ENCODE measurements around the gene PRRC2B.

Gene PRRC2B

GRCh38 chr9:131528886-131529505 is 135.1 kb downstream of the PRRC2B start:
- Mint-ChIP-seq H3K9me3 (no peaks in the 10 kb centered on the region), H3K4me1 (peaks cover 5% of the 10 kb centered on the region), H3K27ac (no peak overlapping the region), H3K36me3 (peaks cover 10% of the 10 kb centered on the region), H3K27me3 (no peaks in the 10 kb centered on the region), H3K4me3 (no peak overlapping the region)
- ATAC-seq (ENCODE audit: low read depth) (no peak), DNase-seq (ENCODE audit: low spot score in 2 of 2) (no peak)

GRCh38 chr9:131529597-131530545 is 136.0 kb downstream of the PRRC2B start:
- H3K27ac Mint-ChIP-seq, result no peak overlapping the region
- H3K9me3 Mint-ChIP-seq, result no peaks in the 10 kb centered on the region
- peak overlapping the region; percentile 78 for H3K4me3 Mint-ChIP-seq

GRCh38 chr9:131530546-131530919 is 136.6 kb downstream of the PRRC2B start:
- Mint-ChIP-seq H3K4me3 (peak overlapping the region; percentile 77), H3K9me3 (no peaks in the 10 kb centered on the region)

More at GRCh38 chr9:131529597-131530545, 136.0 kb downstream of the PRRC2B start:
- DNase-seq (ENCODE audit: low spot score in 2 of 2) (no peak), ATAC-seq (ENCODE audit: low read depth) (no peak)
- Mint-ChIP-seq H3K36me3 (peaks cover 9% of the 10 kb centered on the region), H3K27me3 (no peaks in the 10 kb centered on the region), H3K4me1 (peaks cover 11% of the 10 kb centered on the region)

DNA sequence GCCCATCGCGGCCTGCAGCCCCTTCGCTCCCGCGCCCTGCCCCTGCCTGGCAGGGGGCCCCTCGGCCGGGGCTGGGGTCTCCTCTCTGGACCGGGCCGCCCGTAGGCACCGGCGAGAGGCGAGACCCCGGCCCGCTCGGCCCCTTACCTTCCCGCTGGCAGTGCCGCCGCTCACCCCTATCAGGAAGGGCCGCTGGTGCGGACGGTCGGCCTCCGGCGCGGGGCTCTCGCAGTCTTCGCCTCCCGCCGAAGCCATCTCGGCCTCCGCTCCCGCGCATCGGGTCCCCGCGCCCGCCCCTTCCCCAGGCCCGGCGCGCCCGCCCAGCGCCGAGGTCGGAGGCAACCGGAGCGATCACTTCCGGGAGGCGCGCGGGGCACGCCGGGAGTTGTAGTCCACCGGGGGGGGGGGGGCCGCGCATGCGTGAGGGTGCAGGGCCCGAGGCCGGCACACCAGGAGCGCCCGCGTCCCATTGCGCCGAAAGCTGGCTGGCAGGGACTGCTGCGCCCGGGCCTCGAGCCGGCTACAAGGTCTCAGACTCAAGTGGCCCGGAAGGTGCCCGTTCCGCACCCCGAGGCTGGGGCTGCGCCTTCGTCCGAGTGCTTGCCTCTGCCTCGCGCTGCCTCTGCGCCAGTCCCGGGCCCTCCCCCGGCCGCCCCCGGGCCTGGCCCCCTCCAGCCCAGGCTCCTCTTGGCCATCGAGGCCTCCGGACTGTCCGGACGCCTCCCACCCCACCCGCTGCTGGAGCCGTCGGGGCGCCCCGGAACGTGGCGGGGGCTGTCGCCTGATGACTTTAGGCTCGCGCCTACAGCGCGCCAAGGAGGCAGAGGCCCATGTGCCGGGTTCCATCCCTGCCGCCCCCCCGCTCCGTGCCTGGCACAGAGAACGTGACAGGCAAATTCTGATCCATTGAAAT is 137.3 kb downstream of the PRRC2B start, which contains the start of gene UCK1:
Gene UCK1, minus strand, starts transcription at position 344 of the 913 bp plus-strand sequence. Its CDS starts 89 bp downstream, at position 255.
- Mint-ChIP-seq H3K27me3 (no peaks in the 10 kb centered on the region), H3K27ac (no peak within 1 kb of the TSS), H3K4me3 (peak within 1 kb of the TSS; percentile 79), H3K4me1 (peaks cover 12% of the 10 kb centered on the region), H3K9me3 (no peaks in the 10 kb centered on the region), H3K36me3 (peaks cover 8% of the 10 kb centered on the region)
- peak; percentile 56 to 69 for DNase-seq (ENCODE audit: low spot score in 2 of 2)
- ATAC-seq (ENCODE audit: low read depth), result peak; percentile 97

More at GRCh38 chr9:131530546-131530919, 136.6 kb downstream of the PRRC2B start:
- ATAC-seq (ENCODE audit: low read depth), result peak; percentile 14
- H3K27me3 Mint-ChIP-seq, result no peaks in the 10 kb centered on the region
- DNase-seq (ENCODE audit: low spot score in 2 of 2), result peak in 1 of 2 donors; percentile 36
- H3K36me3 Mint-ChIP-seq, result peaks cover 9% of the 10 kb centered on the region
- peaks cover 12% of the 10 kb centered on the region for H3K4me1 Mint-ChIP-seq
- no peak overlapping the region for H3K27ac Mint-ChIP-seq

DNA sequence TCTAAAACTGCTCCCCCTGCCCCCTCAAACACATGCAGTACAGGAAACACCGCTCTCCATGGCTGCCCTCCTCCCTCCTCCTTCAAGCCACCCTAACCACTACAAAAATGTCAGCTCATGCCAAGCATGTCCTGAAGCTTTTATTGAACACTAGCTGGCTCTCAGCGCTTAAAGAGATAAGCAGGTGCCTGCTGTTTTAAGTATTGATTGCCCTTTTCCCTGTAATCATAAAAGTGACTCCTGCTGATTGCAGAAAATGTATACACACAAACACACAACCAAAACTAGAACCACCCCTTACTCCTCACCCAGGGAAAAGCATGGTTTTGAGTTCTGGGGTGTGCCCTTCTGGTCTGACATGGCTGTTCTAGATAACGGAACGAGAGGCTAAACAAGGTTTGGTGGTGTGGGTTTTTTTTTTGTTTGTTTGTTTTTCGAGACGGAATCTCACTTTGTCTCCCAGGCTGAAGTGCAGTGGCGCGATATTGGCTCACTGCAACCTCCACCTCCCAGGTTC is 140.9 kb downstream of the PRRC2B start:
- ATAC-seq (ENCODE audit: low read depth), result peak; percentile 14
- H3K27me3 Mint-ChIP-seq, result no peaks in the 10 kb centered on the region
- no peaks in the 10 kb centered on the region for H3K9me3 Mint-ChIP-seq
- no peak for DNase-seq (ENCODE audit: low spot score in 2 of 2)
- H3K4me1 Mint-ChIP-seq, result peaks cover 13% of the 10 kb centered on the region
- no peak overlapping the region for H3K27ac Mint-ChIP-seq
- H3K4me3 Mint-ChIP-seq, result no peak overlapping the region
- H3K36me3 Mint-ChIP-seq, result no peaks in the 10 kb centered on the region

DNA sequence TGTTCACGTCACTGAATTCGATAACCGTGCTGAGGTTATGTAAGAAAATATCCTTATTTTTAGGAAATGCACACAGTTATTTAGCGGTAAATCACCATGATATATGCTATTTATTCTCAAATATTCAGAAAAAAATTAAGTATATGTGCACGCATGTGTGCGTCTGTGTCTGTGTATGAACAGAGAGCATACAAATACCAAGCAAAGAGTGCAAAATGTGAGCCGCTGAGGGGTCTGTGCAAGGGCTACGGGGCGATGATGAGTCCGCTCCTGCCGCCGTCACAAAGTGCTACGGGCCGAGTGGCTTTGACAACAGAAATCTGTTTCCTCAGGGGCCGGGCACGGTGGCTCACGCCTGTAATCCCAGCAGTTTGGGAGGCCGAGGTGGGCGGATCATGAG is 144.1 kb downstream of the PRRC2B start:
- peaks cover 3% of the 10 kb centered on the region for H3K9me3 Mint-ChIP-seq
- H3K36me3 Mint-ChIP-seq, result peaks cover 4% of the 10 kb centered on the region
- DNase-seq (ENCODE audit: low spot score in 2 of 2), result no peak
- H3K4me3 Mint-ChIP-seq, result no peak overlapping the region
- H3K27ac Mint-ChIP-seq, result no peak overlapping the region
- no peak for ATAC-seq (ENCODE audit: low read depth)
- peaks cover 9% of the 10 kb centered on the region for H3K4me1 Mint-ChIP-seq
- H3K27me3 Mint-ChIP-seq, result peaks cover 2% of the 10 kb centered on the region

DNA sequence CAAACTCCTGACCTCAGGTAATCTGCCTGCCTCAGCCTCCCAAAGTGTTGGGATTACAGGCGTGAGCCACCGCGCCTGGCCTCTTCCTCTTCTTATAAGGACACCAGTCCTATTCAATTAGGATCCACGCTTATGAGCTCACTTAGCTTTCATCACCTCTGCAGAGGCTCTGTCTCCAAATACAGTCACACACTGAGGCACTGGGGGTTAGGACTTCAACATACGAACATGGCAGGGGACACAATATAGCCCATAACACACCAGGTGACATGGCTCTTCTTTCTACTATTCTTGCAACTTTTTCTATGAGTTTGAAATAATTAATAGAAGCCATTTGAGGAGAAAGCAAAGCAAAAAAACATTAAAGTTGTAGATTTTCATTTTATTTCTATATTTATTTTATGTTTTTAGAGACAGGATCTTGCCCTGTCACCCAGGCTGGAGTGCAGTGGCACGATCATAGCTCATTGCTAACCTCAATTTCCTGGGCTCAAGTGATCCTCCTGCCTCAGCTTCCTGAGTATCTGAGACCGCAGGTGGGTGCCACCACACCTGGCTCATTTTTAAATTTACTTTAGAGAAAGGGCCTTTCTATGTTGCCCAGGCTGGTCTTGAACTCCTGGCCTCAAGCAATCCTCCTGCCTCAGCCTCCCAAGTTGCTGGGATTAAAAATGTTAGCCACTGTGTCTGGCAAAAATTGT is 145.5 kb downstream of the PRRC2B start:
- ATAC-seq (ENCODE audit: low read depth), result no peak

GRCh38 chr9:131543141-131543540 is 149.3 kb downstream of the PRRC2B start:
- Mint-ChIP-seq H3K36me3 (peaks cover 13% of the 10 kb centered on the region), H3K9me3 (peaks cover 12% of the 10 kb centered on the region), H3K4me3 (no peak overlapping the region), H3K27me3 (peaks cover 15% of the 10 kb centered on the region), H3K4me1 (peaks cover 12% of the 10 kb centered on the region), H3K27ac (no peak overlapping the region)
- ATAC-seq (ENCODE audit: low read depth), result no peak
- DNase-seq (ENCODE audit: low spot score in 2 of 2), result no peak

More for the DNA sequence above, 145.5 kb downstream of the PRRC2B start:
- no peak overlapping the region for H3K4me3 Mint-ChIP-seq
- H3K4me1 Mint-ChIP-seq, result peaks cover 8% of the 10 kb centered on the region
- peaks cover 7% of the 10 kb centered on the region for H3K36me3 Mint-ChIP-seq
- H3K9me3 Mint-ChIP-seq, result peaks cover 6% of the 10 kb centered on the region
- DNase-seq (ENCODE audit: low spot score in 2 of 2), result no peak
- peaks cover 2% of the 10 kb centered on the region for H3K27me3 Mint-ChIP-seq
- H3K27ac Mint-ChIP-seq, result no peak overlapping the region

DNA sequence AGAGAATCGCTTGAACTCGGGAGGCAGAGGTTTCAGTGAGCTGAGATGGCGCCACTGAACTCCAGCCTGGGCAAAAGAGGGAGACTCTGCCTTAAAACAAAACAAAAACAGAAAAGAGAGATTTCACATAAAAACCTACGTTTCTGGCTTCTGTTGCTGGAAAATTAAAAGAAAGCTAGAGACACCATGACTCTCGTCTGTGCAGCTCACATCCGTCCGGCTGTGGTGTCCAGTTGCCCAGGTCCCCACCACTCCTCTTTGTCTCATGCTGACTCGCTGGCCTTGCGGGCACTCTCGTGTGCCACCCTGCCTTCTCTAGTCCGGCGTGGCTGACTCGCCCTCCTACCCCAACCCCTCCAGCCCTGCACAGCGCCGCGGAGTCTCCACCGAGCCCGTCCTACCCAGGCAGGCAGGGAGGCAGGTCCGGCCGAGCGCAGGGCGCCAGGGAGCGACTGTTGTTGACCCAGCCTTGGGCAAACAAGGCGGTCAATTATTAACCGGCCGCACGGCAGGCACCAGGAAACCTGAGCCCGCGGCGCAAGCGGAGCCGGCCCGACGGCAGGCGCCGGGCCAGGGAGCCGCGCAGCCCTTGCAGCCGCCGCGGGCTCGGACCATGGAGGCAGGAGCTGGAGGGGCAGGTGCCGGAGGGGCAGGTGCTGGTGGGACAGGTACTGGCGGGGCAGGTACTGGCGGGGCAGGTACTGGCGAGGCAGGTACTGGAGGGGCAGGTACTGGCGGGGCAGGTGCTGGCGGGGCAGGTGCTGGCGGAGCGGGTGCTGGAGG is 151.3 kb downstream of the PRRC2B start, which contains the start of gene PRRT1B:
Gene PRRT1B, plus strand, starts transcription at position 521 of the 783 bp plus-strand sequence. Its CDS starts 93 bp downstream, at position 614.
- no peak within 1 kb of the TSS for H3K27ac Mint-ChIP-seq
- peaks cover 33% of the 10 kb centered on the region for H3K27me3 Mint-ChIP-seq

DNA sequence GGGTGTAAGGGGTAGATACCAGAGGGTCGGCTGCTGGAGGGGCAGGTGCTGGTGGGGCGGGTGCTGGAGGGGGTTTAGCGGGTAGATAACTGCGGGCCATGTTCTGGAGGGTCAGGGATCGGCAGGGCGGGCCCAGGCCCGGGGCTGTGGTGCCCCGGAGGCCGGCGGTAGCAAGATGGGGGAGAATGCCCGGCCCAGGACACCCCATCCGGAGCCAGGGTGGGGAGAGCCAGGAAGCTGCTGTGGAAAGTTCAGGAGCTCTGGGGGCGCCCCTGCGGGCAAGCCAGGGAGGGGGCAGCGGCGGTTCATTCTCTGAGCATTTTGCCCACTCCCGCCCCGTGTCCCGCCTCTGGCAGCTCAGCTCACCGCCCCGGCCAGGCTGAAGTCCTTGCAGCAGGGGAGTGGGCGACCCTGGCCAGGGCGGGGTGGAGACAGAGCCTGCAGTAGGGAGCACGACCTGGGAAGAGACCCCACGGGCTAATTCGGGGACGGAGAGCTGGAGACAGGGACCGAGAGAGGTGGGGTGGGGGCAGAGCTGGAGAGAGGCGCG is 152.0 kb downstream of the PRRC2B start:
- peaks cover 38% of the 10 kb centered on the region for H3K27me3 Mint-ChIP-seq
- H3K4me1 Mint-ChIP-seq, result peaks cover 11% of the 10 kb centered on the region

More for the DNA sequence above, 151.3 kb downstream of the PRRC2B start, which contains the start of gene PRRT1B:
- no peak within 1 kb of the TSS for H3K4me3 Mint-ChIP-seq
- no peak for DNase-seq (ENCODE audit: low spot score in 2 of 2)
- peaks cover 11% of the 10 kb centered on the region for H3K4me1 Mint-ChIP-seq
- peaks cover 23% of the 10 kb centered on the region for H3K9me3 Mint-ChIP-seq
- ATAC-seq (ENCODE audit: low read depth), result no peak
- H3K36me3 Mint-ChIP-seq, result peaks cover 27% of the 10 kb centered on the region

GRCh38 chr9:131546336-131547084 is 152.6 kb downstream of the PRRC2B start:
- DNase-seq (ENCODE audit: low spot score in 2 of 2) (no peak), ATAC-seq (ENCODE audit: low read depth) (peak; percentile 34)
- no peak overlapping the region for H3K27ac Mint-ChIP-seq
- H3K4me1 Mint-ChIP-seq, result peaks cover 11% of the 10 kb centered on the region
- peaks cover 23% of the 10 kb centered on the region for H3K9me3 Mint-ChIP-seq
- H3K4me3 Mint-ChIP-seq, result no peak overlapping the region
- peaks cover 40% of the 10 kb centered on the region for H3K27me3 Mint-ChIP-seq
- H3K36me3 Mint-ChIP-seq, result peaks cover 31% of the 10 kb centered on the region

More for the DNA sequence above, 152.0 kb downstream of the PRRC2B start:
- H3K9me3 Mint-ChIP-seq, result peaks cover 23% of the 10 kb centered on the region
- H3K36me3 Mint-ChIP-seq, result peaks cover 31% of the 10 kb centered on the region
- ATAC-seq (ENCODE audit: low read depth) (no peak), DNase-seq (ENCODE audit: low spot score in 2 of 2) (no peak)
- H3K4me3 Mint-ChIP-seq, result no peak overlapping the region
- H3K27ac Mint-ChIP-seq, result no peak overlapping the region
